Measurements from ENCODE around the gene RBM17. TPM values are rescaled to one million over a fixed set of nuclear protein-coding genes. Genes with fewer than 3 reads are reported as not detected.

The RBM17 gene
- total RNA-seq, 1 experiment from 2014 or later = 124 TPM

GRCh38 chr10:6079044-6079443 lies 9.8 kb upstream of the RBM17 start:
- no peaks in the 10 kb centered on the region for H4K20me1 ChIP-seq (ENCODE audit: control insufficient read depth, insufficient read depth, insufficient read length)
- peaks cover 2 to 5% of the 10 kb centered on the region in 2 experiments; a peak in 4 of 5 replicates for H3K9me3 Mint-ChIP-seq
- H4K5ac ChIP-seq (ENCODE audit: insufficient read length, low read depth, low read length) = no peak overlapping the region
- no peak for DNase-seq
- no peak overlapping the region for H3T11ph ChIP-seq (ENCODE audit: low read length)
- no peaks in the 10 kb centered on the region for H3K79me1 ChIP-seq (ENCODE audit: insufficient read depth, low read depth, low read length, poor library complexity, severe bottlenecking)
- no CpG with 5 or more reads among the region's 4 CpGs for WGBS (ENCODE audit: extremely low coverage, insufficient read length, low lambda C conversion rate)
- no peak overlapping the region for H2BK5ac ChIP-seq (ENCODE audit: insufficient read length, low read length)
- H2BK12ac ChIP-seq (ENCODE audit: insufficient read length, low read depth, low read length) = no peak overlapping the region
- no peak overlapping the region for H3K56ac ChIP-seq (ENCODE audit: insufficient read length, low read depth, low read length)
- no peak overlapping the region for H3K4me2 ChIP-seq (ENCODE audit: insufficient read depth, insufficient read length, low read length)
- no peaks in the 10 kb centered on the region for H3K9me3 ChIP-seq (ENCODE audit: control insufficient read depth, low read depth, low read length)
- peaks cover 6% of the 10 kb centered on the region; the same call in 1 of the 2 replicates for H3K4me1 ChIP-seq (ENCODE audit: insufficient read depth, low read length)
- no peak overlapping the region for H2BK20ac ChIP-seq (ENCODE audit: low read depth, low read length, poor library complexity, severe bottlenecking)
- H3K27ac Mint-ChIP-seq = no peak overlapping the region
- no peak overlapping the region for H2BK120ac ChIP-seq (ENCODE audit: low read depth, low read length, poor library complexity, severe bottlenecking)
- no peak overlapping the region for H3K23ac ChIP-seq (ENCODE audit: insufficient read length, low read depth, low read length)
- peaks cover 37% of the 10 kb centered on the region for H3K27me3 Mint-ChIP-seq (ENCODE audit: low read depth)
- H3K4me3 Mint-ChIP-seq = no peak overlapping the region
- no peak overlapping the region for H4K8ac ChIP-seq (replicated peaks; ENCODE audit: insufficient read length, low read depth, low read length)
- H3K9ac ChIP-seq (ENCODE audit: extremely low read depth, insufficient read length, low read length) = no peak overlapping the region
- no peak overlapping the region for H2AFZ ChIP-seq (ENCODE audit: low read length)
- no peak overlapping the region for H3K14ac ChIP-seq (ENCODE audit: insufficient read depth, low read length)
- no peak overlapping the region for H2BK15ac ChIP-seq (ENCODE audit: low read depth, low read length)
- TF ChIP-seq, protein P1, sequence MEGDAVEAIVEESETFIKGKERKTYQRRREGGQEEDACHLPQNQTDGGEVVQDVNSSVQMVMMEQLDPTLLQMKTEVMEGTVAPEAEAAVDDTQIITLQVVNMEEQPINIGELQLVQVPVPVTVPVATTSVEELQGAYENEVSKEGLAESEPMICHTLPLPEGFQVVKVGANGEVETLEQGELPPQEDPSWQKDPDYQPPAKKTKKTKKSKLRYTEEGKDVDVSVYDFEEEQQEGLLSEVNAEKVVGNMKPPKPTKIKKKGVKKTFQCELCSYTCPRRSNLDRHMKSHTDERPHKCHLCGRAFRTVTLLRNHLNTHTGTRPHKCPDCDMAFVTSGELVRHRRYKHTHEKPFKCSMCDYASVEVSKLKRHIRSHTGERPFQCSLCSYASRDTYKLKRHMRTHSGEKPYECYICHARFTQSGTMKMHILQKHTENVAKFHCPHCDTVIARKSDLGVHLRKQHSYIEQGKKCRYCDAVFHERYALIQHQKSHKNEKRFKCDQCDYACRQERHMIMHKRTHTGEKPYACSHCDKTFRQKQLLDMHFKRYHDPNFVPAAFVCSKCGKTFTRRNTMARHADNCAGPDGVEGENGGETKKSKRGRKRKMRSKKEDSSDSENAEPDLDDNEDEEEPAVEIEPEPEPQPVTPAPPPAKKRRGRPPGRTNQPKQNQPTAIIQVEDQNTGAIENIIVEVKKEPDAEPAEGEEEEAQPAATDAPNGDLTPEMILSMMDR (conservative IDR thresholded peaks at IDR 0.05) = no peak
- H3K27me3 ChIP-seq (ENCODE audit: insufficient read depth, low read length) = no peaks in the 10 kb centered on the region
- H2AK5ac ChIP-seq (ENCODE audit: insufficient read length, low read length) = no peak overlapping the region
- H3K79me2 ChIP-seq (ENCODE audit: insufficient read depth, low read length) = no peaks in the 10 kb centered on the region
- no peak overlapping the region for H4K91ac ChIP-seq (ENCODE audit: insufficient read length, low read depth, low read length)
- H3K27ac ChIP-seq (ENCODE audit: insufficient read length, low read depth, low read length) = no peak overlapping the region
- peaks cover 10 to 15% of the 10 kb centered on the region in 2 experiments for H3K4me1 Mint-ChIP-seq
- no peaks in the 10 kb centered on the region; a peak in 1 of 7 replicates for H3K36me3 Mint-ChIP-seq (ENCODE audit: insufficient read depth in 1 of 3, low read depth in 3 of 3)
- H3K18ac ChIP-seq (ENCODE audit: insufficient read length, low read depth, low read length) = no peak overlapping the region
- H3K23me2 ChIP-seq (ENCODE audit: insufficient read length, low read depth, low read length, poor library complexity, severe bottlenecking) = no peaks in the 10 kb centered on the region
- H3K4ac ChIP-seq (ENCODE audit: low read depth, low read length) = no peak overlapping the region
